ENCODE data around the gene ENPP1.

Gene ENPP1

GRCh38 chr6:131838051-131838450 lies 30.2 kb downstream of the ENPP1 start:
- H3K4me3 ChIP-seq (ENCODE audit: low read depth, low read length), result no peak overlapping the region
- CTCF ChIA-PET, result interaction anchor here (1.1 kb wide), 1 partner anchor 77 kb away, joined by 3 read pairs; no protein-coding TSS in a partner anchor
- DNase-seq (ENCODE audit: low read depth, low spot score), result no peak
- POLR2A ChIA-PET, result no interaction called here
- TF ChIP-seq, protein P1, sequence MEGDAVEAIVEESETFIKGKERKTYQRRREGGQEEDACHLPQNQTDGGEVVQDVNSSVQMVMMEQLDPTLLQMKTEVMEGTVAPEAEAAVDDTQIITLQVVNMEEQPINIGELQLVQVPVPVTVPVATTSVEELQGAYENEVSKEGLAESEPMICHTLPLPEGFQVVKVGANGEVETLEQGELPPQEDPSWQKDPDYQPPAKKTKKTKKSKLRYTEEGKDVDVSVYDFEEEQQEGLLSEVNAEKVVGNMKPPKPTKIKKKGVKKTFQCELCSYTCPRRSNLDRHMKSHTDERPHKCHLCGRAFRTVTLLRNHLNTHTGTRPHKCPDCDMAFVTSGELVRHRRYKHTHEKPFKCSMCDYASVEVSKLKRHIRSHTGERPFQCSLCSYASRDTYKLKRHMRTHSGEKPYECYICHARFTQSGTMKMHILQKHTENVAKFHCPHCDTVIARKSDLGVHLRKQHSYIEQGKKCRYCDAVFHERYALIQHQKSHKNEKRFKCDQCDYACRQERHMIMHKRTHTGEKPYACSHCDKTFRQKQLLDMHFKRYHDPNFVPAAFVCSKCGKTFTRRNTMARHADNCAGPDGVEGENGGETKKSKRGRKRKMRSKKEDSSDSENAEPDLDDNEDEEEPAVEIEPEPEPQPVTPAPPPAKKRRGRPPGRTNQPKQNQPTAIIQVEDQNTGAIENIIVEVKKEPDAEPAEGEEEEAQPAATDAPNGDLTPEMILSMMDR (IDR thresholded peaks at IDR 0.05; ENCODE audit: insufficient read depth, low read length, missing control alignments), result no peak

- CTCF ChIA-PET, result interaction anchor here (0.7 to 1.5 kb wide), 3 partner anchors 11 to 71 kb away, joined by 3 read pairs; no protein-coding TSS in a partner anchor
- DNase-seq (ENCODE audit: low read depth, low spot score), result no peak
Measured at GRCh38 chr6:131839388-131839787, 31.6 kb downstream of the ENPP1 start.

GRCh38 chr6:131840441-131840840 lies 32.6 kb downstream of the ENPP1 start:
- POLR2A ChIA-PET, result no interaction called here
- no peak for DNase-seq (ENCODE audit: low read depth, low spot score)
- CTCF ChIA-PET, result interaction anchor here (1.5 to 1.7 kb wide), 2 partner anchors 20 to 145 kb away, joined by 3 to 4 read pairs; no protein-coding TSS in a partner anchor
- H3K4me3 ChIP-seq (ENCODE audit: low read depth, low read length), result no peak overlapping the region
- TF ChIP-seq, protein P1 (IDR thresholded peaks at IDR 0.05; ENCODE audit: insufficient read depth, low read length, missing control alignments), result no peak

More at GRCh38 chr6:131839388-131839787, 31.6 kb downstream of the ENPP1 start:
- no peak overlapping the region for H3K4me3 ChIP-seq (ENCODE audit: low read depth, low read length)
- POLR2A ChIA-PET, result no interaction called here
- TF ChIP-seq, protein P1 (IDR thresholded peaks at IDR 0.05; ENCODE audit: insufficient read depth, low read length, missing control alignments), result no peak

GRCh38 chr6:131840936-131841583 lies 33.2 kb downstream of the ENPP1 start:
- ChIA-PET POLR2A (no interaction called here), CTCF (interaction anchor here (1.7 kb wide), 1 partner anchor 146 kb away, joined by 4 read pairs; no protein-coding TSS in a partner anchor)
- DNase-seq (ENCODE audit: low read depth, low spot score), result no peak
- TF ChIP-seq, protein P1 (IDR thresholded peaks at IDR 0.05; ENCODE audit: insufficient read depth, low read length, missing control alignments), result no peak
- no peak overlapping the region for H3K4me3 ChIP-seq (ENCODE audit: low read depth, low read length)

DNA sequence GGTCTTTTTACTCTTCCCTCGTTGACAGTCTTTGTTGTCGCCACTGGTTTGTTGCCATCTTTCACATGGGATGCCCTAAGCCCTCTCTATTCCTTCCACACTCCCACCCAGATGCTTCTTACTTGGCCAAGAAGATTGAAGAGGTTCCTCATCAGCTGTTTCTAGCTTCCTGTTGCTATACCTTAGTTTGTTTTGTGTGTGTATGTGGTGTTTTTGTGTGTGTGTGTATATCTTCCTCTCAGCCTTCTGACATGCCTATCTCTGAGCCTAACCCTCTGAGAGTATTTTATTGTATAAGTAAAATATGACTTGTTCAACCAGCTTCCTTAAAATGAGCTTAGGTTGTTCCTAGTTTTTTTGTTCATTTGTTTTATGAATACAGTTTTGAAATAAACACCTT lies 35.9 kb downstream of the ENPP1 start:
- no peak overlapping the region for H3K4me3 ChIP-seq (ENCODE audit: low read depth, low read length)
- CTCF ChIA-PET, result interaction anchor here (2.3 to 2.6 kb wide), 2 partner anchors 15 to 149 kb away, joined by 9 to 12 read pairs; no protein-coding TSS in a partner anchor
- DNase-seq (ENCODE audit: low read depth, low spot score), result no peak
- TF ChIP-seq, protein P1 (IDR thresholded peaks at IDR 0.05; ENCODE audit: insufficient read depth, low read length, missing control alignments), result no peak
- POLR2A ChIA-PET, result no interaction called here

DNA sequence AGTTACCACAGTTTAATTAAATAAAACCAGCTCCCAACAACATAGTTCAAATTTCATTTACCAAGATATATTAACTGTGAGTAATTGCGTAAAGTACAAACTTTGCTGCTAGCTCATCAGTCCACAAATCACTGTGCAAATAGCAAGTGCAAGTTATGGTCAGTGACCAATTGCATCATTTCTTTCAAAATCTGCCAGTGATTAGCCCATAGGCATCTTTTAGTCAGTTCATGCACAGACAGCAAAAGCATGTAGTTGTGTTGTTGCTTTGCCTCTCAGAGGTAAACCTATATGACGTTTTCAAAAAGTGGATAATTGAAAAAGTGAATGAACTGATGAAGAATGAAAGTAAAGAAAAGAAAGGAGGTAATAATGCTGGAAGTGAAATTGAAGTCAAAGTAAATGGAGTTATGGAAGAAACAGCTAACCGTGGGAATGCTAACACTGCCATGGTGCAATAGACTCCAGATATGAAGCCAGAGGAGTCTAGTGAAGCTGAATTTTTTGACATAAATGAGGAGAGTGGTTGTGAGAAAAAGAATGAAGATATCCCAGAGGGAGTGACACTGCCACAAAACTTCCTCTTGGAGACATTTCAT lies 36.5 kb downstream of the ENPP1 start:
- TF ChIP-seq, protein P1 (IDR thresholded peaks at IDR 0.05; ENCODE audit: insufficient read depth, low read length, missing control alignments), result no peak
- ChIA-PET CTCF (interaction anchor here (2.3 to 2.6 kb wide), 2 partner anchors 15 to 150 kb away, joined by 9 to 12 read pairs; no protein-coding TSS in a partner anchor), POLR2A (no interaction called here)
- no peak overlapping the region for H3K4me3 ChIP-seq (ENCODE audit: low read depth, low read length)
- DNase-seq (ENCODE audit: low read depth, low spot score), result no peak
